PFSK-1 (cell line): ENCODE results near the gene TNNI3K.

Experiments used
- POLR2AphosphoS5 ChIP-seq: IDR thresholded peaks from 2 replicates; pipeline ENCODE4 v1.6.1; 2012; ENCODE audit warnings: low read depth, mild to moderate bottlenecking, control low read depth, low read length, moderate library complexity
- SIN3A ChIP-seq: IDR thresholded peaks from 2 replicates; pipeline ENCODE4 v1.6.1; 2012; ENCODE audit warnings: mild to moderate bottlenecking, low read length, moderate library complexity, borderline replicate concordance; ENCODE audit not compliant: insufficient read depth
- TAF1 ChIP-seq: IDR thresholded peaks from 2 replicates; pipeline ENCODE4 v1.6.1; 2012; ENCODE audit warnings: low read length, control low read depth, borderline replicate concordance; ENCODE audit not compliant: insufficient read depth
- TF ChIP-seq, protein P1 (sequence below), 2 experiments: IDR thresholded peaks; 2 replicates each; pipeline versions ENCODE4 v1.6.1 to v1.8.0; 2011 to 2012; ENCODE audit warnings: low read depth in 2 of 2, low read length in 2 of 2, control low read depth in 1 of 2, inconsistent platforms in 1 of 2, mild to moderate bottlenecking in 1 of 2, moderate library complexity in 1 of 2; ENCODE audit not compliant: insufficient read depth in 1 of 2

DNA sequence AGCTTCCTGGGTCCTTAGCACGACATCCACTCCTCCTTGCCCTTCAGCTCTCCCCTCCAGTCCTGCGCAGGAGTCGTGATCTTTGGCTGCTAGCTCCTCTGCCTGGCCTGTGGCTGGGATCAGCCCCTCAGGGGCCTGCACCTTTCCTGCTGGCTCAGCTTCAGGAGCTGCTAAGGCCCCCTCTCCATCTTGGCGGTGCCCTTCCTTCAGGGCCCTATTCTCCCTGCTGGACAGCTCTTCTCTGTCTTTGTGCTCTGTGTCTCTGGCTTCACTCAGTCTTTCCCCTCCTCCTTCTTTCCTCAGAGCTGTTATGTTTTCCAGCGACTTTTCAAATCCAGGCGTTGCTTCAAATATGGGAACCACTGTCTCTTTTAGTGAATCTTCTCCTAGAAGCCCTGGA is 336.7 kb downstream of the TNNI3K start:
- TF ChIP-seq POLR2AphosphoS5 (no peak), SIN3A (no peak), TAF1 (no peak)
- TF ChIP-seq, protein P1, sequence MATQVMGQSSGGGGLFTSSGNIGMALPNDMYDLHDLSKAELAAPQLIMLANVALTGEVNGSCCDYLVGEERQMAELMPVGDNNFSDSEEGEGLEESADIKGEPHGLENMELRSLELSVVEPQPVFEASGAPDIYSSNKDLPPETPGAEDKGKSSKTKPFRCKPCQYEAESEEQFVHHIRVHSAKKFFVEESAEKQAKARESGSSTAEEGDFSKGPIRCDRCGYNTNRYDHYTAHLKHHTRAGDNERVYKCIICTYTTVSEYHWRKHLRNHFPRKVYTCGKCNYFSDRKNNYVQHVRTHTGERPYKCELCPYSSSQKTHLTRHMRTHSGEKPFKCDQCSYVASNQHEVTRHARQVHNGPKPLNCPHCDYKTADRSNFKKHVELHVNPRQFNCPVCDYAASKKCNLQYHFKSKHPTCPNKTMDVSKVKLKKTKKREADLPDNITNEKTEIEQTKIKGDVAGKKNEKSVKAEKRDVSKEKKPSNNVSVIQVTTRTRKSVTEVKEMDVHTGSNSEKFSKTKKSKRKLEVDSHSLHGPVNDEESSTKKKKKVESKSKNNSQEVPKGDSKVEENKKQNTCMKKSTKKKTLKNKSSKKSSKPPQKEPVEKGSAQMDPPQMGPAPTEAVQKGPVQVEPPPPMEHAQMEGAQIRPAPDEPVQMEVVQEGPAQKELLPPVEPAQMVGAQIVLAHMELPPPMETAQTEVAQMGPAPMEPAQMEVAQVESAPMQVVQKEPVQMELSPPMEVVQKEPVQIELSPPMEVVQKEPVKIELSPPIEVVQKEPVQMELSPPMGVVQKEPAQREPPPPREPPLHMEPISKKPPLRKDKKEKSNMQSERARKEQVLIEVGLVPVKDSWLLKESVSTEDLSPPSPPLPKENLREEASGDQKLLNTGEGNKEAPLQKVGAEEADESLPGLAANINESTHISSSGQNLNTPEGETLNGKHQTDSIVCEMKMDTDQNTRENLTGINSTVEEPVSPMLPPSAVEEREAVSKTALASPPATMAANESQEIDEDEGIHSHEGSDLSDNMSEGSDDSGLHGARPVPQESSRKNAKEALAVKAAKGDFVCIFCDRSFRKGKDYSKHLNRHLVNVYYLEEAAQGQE (IDR thresholded peaks at IDR 0.05; ENCODE audit: insufficient read depth in 1 of 2, low read depth in 2 of 2, low read length in 2 of 2): peak in 1 of 2 experiments; percentile 81; a peak in 1 of 4 replicates
